Endothelial cell of umbilical vein (primary cell): ENCODE results near the gene MRPS16. TPM values are rescaled to one million over a fixed set of nuclear protein-coding genes. Genes with fewer than 3 reads are reported as not detected.

Experiments
- BruUV-seq: library from RNA; stranded (reverse); fragments of 400-500 nt; replicated peaks from 2 replicates; lab custom pipeline; 2021; lab: Mats Ljungman, UMichigan
- CTCF ChIA-PET: fragments of 300-600, 350-600 bp; sonication (Branson Sonifier 250); formaldehyde crosslinking; loops from one replicate; lab custom pipeline; 2021; ENCODE audit warnings: antibody characterized with exemption, inconsistent platforms; lab: Charles Lee
- POLR2A ChIA-PET: fragments of 300-600, 350-600 bp; sonication (Branson Sonifier 250); formaldehyde crosslinking; loops from one replicate; lab custom pipeline; 2021; ENCODE audit warnings: antibody characterized with exemption, inconsistent platforms; lab: Charles Lee
- DNase-seq: peaks from one replicate; pipeline ENCODE4 v3.0.0-alpha.2; 2011; ENCODE audit warnings: low read depth, low spot score
- FAIRE-seq: peaks from 2 replicates; lab custom pipeline; 2011; peaks lifted over from hg19 to GRCh38; lab: Jason Lieb, UNC
- H2AFZ ChIP-seq: 2 replicates; pipeline ENCODE4 v1.6.0; 2012; ENCODE audit warnings: low read depth, low read length, control low read depth, inconsistent platforms
- H3K27ac ChIP-seq: 2 replicates; pipeline ENCODE4 v1.5.1; 2011; ENCODE audit warnings: low read depth, mild to moderate bottlenecking, control low read depth, low read length, moderate library complexity; ENCODE audit not compliant: insufficient read depth
- H3K27me3 ChIP-seq, 2 experiments: 2 replicates each; pipeline versions ENCODE4 v1.6.0 to v1.6.1; 2011; ENCODE audit warnings: low read length in 2 of 2, mixed read lengths in 1 of 2; ENCODE audit not compliant: control insufficient read depth in 2 of 2, insufficient read depth in 2 of 2
- H3K36me3 ChIP-seq, 2 experiments: 2 replicates in 1 of 2; 3 replicates in 1 of 2; pipeline ENCODE4 v1.5.1; 2011; ENCODE audit warnings: low read length in 2 of 2, mild to moderate bottlenecking in 1 of 2, moderate library complexity in 1 of 2; ENCODE audit not compliant: control insufficient read depth in 2 of 2, insufficient read depth in 2 of 2; ENCODE audit errors: extremely low read depth in 1 of 2
- H3K4me1 ChIP-seq: 3 replicates; pipeline ENCODE4 v1.5.1; 2011; ENCODE audit warnings: mild to moderate bottlenecking, low read length; ENCODE audit not compliant: control insufficient read depth, insufficient read depth; ENCODE audit errors: extremely low read depth
- H3K4me2 ChIP-seq: 2 replicates; pipeline ENCODE4 v1.6.1; 2011; ENCODE audit warnings: low read length, control low read depth, mixed read lengths; ENCODE audit not compliant: insufficient read depth
- H3K4me3 ChIP-seq, 3 experiments: fragments of 200-600 bp in 1 of 3; sonication (generic), shearing (Covaris generic) in 1 of 3; replicated peaks in 1 of 3; 2 replicates each; pipeline ENCODE4 v1.5.1; 2011 to 2016; ENCODE audit warnings: control low read depth in 3 of 3, low read length in 3 of 3, mild to moderate bottlenecking in 2 of 3, inconsistent platforms in 1 of 3, low read depth in 1 of 3, moderate library complexity in 1 of 3; ENCODE audit not compliant: insufficient read depth in 1 of 3
- H3K79me2 ChIP-seq: 2 replicates; pipeline ENCODE4 v1.6.0; 2012; ENCODE audit warnings: low read length, inconsistent platforms; ENCODE audit not compliant: control insufficient read depth, insufficient read depth
- H3K9ac ChIP-seq: replicated peaks from 2 replicates; pipeline ENCODE3; 2011; ENCODE audit warnings: low read length, control low read depth; ENCODE audit not compliant: insufficient read depth; ENCODE audit errors: extremely low read depth
- H3K9me1 ChIP-seq: replicated peaks from 3 replicates; pipeline ENCODE4 v1.6.0; 2011; ENCODE audit warnings: mild to moderate bottlenecking, low read length; ENCODE audit not compliant: control insufficient read depth, insufficient read depth; ENCODE audit errors: extremely low read depth
- H3K9me3 ChIP-seq: replicated peaks from 2 replicates; pipeline ENCODE4 v1.5.1; 2012; ENCODE audit warnings: low read length, inconsistent platforms; ENCODE audit not compliant: control insufficient read depth, insufficient read depth
- H4K20me1 ChIP-seq: replicated peaks from 2 replicates; pipeline ENCODE3; 2011; ENCODE audit warnings: mild to moderate bottlenecking, low read length; ENCODE audit not compliant: control insufficient read depth, insufficient read depth; ENCODE audit errors: extremely low read depth
- FOS ChIP-seq: IDR thresholded peaks from 2 replicates; pipeline ENCODE4 v1.6.1; 2011; ENCODE audit warnings: mild to moderate bottlenecking, low read length, moderate library complexity, borderline replicate concordance; ENCODE audit not compliant: insufficient read depth
- GATA2 ChIP-seq: IDR thresholded peaks from 2 replicates; pipeline ENCODE4 v1.7.0; 2011; ENCODE audit warnings: low read depth, mild to moderate bottlenecking, moderate library complexity, mixed read lengths, low read length; ENCODE audit not compliant: insufficient read length, insufficient read depth
- JUN ChIP-seq: IDR thresholded peaks from 2 replicates; pipeline ENCODE4 v1.6.1; 2011; ENCODE audit warnings: borderline replicate concordance, low read depth; ENCODE audit not compliant: insufficient read length, insufficient read depth
- MYC ChIP-seq: IDR thresholded peaks from one replicate; pipeline ENCODE4 v1.6.1; 2011; ENCODE audit warnings: mild to moderate bottlenecking, low read depth, low read length
- POLR2A ChIP-seq: IDR thresholded peaks from 2 replicates; pipeline ENCODE4 v1.6.1; 2012; ENCODE audit warnings: low read depth, mild to moderate bottlenecking, control low read depth, low read length
- POLR2AphosphoS5 ChIP-seq: IDR thresholded peaks from 2 replicates; pipeline ENCODE4 v1.6.1; 2012; ENCODE audit warnings: low read depth, mild to moderate bottlenecking, control low read depth, low read length, moderate library complexity; ENCODE audit not compliant: insufficient read depth
- dilution Hi-C: fragments of 300-500 bp; cut with MboI; formaldehyde crosslinking; loops from one replicate; pipeline ENCODE4 v1.15.0; 2019; ENCODE audit warnings: low sequenced_read_pairs; ENCODE audit not compliant: extremely low pct_ligation_motif_present
- intact Hi-C: fragments of 100-400 bp; cut with micrococcal nuclease; formaldehyde crosslinking; loops from one replicate; pipeline ENCODE4 v1.10.0; 2022
- polyA plus RNA-seq, 4 experiments: library from polyadenylated mRNA; depleted of rRNA in 3 of 4; stranded (reverse) in 3 of 4; unstranded in 1 of 4; fragments of >200 nt; gene quantifications; 2 replicates each; pipeline versions ENCODE4 v1.2.1 to v1.2.3, GENCODE V29; 2011 to 2012; ENCODE audit warnings: missing spikeins in 1 of 4
- total RNA-seq: library from RNA; stranded (reverse); gene quantifications from 2 replicates; pipeline ENCODE4 v1.2.3, GENCODE V29; 2021
- TF ChIP-seq, protein P1 (sequence below), 2 donors: IDR thresholded peaks; 1 replicate in 1 of 2; 2 replicates in 1 of 2; pipeline ENCODE4 v1.5.1; 2011; ENCODE audit warnings: low read length in 2 of 2, mild to moderate bottlenecking in 2 of 2, moderate library complexity in 2 of 2, control low read depth in 1 of 2, inconsistent platforms in 1 of 2, low read depth in 1 of 2; ENCODE audit not compliant: insufficient read depth in 1 of 2; ENCODE audit errors: extremely low read depth in 1 of 2
- TF ChIP-seq, protein P2 (sequence below): IDR thresholded peaks from 2 replicates; pipeline ENCODE4 v1.6.1; 2011; ENCODE audit not compliant: insufficient read depth, insufficient read length

MRPS16 gene
- total and polyA plus RNA-seq, 2 donors (not counting 3 experiments of a cell fraction or from before 2014, with no cell fraction given), result 86.0 to 161 TPM

DNA sequence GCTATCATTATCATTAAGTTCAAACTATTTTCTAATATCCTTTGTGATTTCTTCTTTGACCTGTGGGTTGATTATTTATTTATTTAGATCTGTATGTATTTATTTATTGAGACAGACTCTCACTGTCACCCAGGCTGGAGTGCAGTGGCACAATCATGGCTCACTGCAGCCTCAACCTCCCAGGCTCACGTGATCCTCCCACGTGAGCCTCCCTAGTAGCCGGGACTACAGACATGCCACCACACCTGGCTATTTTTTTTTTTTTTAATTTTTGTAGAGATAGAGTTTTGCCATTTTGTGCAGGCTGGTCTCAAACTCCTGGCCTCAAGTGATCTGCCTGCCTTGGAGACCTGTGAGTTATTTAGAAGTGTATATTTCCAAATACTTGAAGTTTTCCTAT lies 28.7 kb upstream of the MRPS16 start:
- H2AFZ ChIP-seq, result no peak overlapping the region
- no peaks in the 10 kb centered on the region for H3K9me3 ChIP-seq
- H3K9me1 ChIP-seq, result no peaks in the 10 kb centered on the region
- H3K79me2 ChIP-seq, result no peaks in the 10 kb centered on the region
- H3K27ac ChIP-seq, result no peak overlapping the region
- no peak overlapping the region for H3K4me2 ChIP-seq
- no peak overlapping the region for H3K4me3 ChIP-seq
- no peaks in the 10 kb centered on the region for H3K36me3 ChIP-seq
- no TSS peak for BruUV-seq
- H3K4me1 ChIP-seq, result no peaks in the 10 kb centered on the region
- no peak for FAIRE-seq
- H3K9ac ChIP-seq, result no peak overlapping the region
- TF ChIP-seq, protein P1, sequence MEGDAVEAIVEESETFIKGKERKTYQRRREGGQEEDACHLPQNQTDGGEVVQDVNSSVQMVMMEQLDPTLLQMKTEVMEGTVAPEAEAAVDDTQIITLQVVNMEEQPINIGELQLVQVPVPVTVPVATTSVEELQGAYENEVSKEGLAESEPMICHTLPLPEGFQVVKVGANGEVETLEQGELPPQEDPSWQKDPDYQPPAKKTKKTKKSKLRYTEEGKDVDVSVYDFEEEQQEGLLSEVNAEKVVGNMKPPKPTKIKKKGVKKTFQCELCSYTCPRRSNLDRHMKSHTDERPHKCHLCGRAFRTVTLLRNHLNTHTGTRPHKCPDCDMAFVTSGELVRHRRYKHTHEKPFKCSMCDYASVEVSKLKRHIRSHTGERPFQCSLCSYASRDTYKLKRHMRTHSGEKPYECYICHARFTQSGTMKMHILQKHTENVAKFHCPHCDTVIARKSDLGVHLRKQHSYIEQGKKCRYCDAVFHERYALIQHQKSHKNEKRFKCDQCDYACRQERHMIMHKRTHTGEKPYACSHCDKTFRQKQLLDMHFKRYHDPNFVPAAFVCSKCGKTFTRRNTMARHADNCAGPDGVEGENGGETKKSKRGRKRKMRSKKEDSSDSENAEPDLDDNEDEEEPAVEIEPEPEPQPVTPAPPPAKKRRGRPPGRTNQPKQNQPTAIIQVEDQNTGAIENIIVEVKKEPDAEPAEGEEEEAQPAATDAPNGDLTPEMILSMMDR (IDR thresholded peaks at IDR 0.05; ENCODE audit: extremely low read depth in 1 of 2, insufficient read depth in 1 of 2, low read depth in 1 of 2, low read length in 2 of 2), result no peak
- TF ChIP-seq MYC, result no peak
- TF ChIP-seq FOS, result no peak
- no peak for TF ChIP-seq POLR2AphosphoS5
- TF ChIP-seq, protein P2, sequence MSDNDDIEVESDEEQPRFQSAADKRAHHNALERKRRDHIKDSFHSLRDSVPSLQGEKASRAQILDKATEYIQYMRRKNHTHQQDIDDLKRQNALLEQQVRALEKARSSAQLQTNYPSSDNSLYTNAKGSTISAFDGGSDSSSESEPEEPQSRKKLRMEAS, result no peak
- no peak for TF ChIP-seq GATA2
- no peak for TF ChIP-seq POLR2A
- no peak for TF ChIP-seq JUN
- no peak for DNase-seq
- ChIA-PET POLR2A (no interaction called here), CTCF (interaction anchor here (1.2 to 3.7 kb wide), 2 partner anchors 17 to 342 kb away, joined by 3 to 16 read pairs; no protein-coding TSS in a partner anchor)
- intact Hi-C loops (no loop called here), dilution Hi-C loops (no loop called here)
- H4K20me1 ChIP-seq, result no peaks in the 10 kb centered on the region
- H3K27me3 ChIP-seq, result peaks cover 0 to 2% of the 10 kb centered on the region in 2 experiments
